RWPE1 (cell line): ENCODE results near the gene TBL1Y.
A peak's percentile ranks its signal among the peaks of the same experiment; 100 is the strongest.

Experiments
- CTCF ChIA-PET: fragments of 350-600 bp; sonication (Branson Sonifier 250); formaldehyde crosslinking; extraction: SDS; loops from one replicate; lab custom pipeline; 2021; lab: Yijun Ruan, JAX
- POLR2A ChIA-PET: fragments of 400-600 bp; formaldehyde crosslinking; extraction: SDS; loops from one replicate; lab custom pipeline; 2020; ENCODE audit warnings: antibody characterized with exemption; ENCODE audit not compliant: low non-redundant PET; lab: Yijun Ruan, JAX
- DNase-seq: peaks from one replicate; pipeline ENCODE4 v3.0.0; 2012; ENCODE audit warnings: low spot score
- H3K27ac ChIP-seq: fragments of 450-650 bp; 2 replicates; pipeline ENCODE4 v1.5.1; 2017
- CTCF ChIP-seq: fragments of 450-650 bp; conservative IDR thresholded peaks from 2 replicates; pipeline ENCODE4 v1.5.1; 2017; ENCODE audit warnings: low read depth, mild to moderate bottlenecking

The TBL1Y gene

GRCh38 chrY:6966521-6966920 lies 56.0 kb downstream of the TBL1Y start:
- peak; percentile 3 for DNase-seq
- POLR2A ChIA-PET, result no interaction called here
- CTCF ChIA-PET, result no interaction called here
- no peak for TF ChIP-seq CTCF
- H3K27ac ChIP-seq, result no peak overlapping the region

- ChIA-PET CTCF (no interaction called here), POLR2A (no interaction called here)
- no peak for DNase-seq
- no peak for TF ChIP-seq CTCF
- H3K27ac ChIP-seq, result no peak overlapping the region
These were observed 57.2 kb downstream of the TBL1Y start for GRCh38 chrY:6967736-6968135.

GRCh38 chrY:6968191-6968590 lies 57.7 kb downstream of the TBL1Y start:
- no peak overlapping the region for H3K27ac ChIP-seq
- ChIA-PET POLR2A (no interaction called here), CTCF (no interaction called here)
- TF ChIP-seq CTCF, result no peak
- no peak for DNase-seq

GRCh38 chrY:6972271-6972887 lies 61.9 kb downstream of the TBL1Y start:
- CTCF ChIA-PET, result no interaction called here
- no peak for TF ChIP-seq CTCF
- no peak overlapping the region for H3K27ac ChIP-seq
- DNase-seq, result no peak
- POLR2A ChIA-PET, result no interaction called here

- no peak for TF ChIP-seq CTCF
- CTCF ChIA-PET, result no interaction called here
- no peak overlapping the region for H3K27ac ChIP-seq
- POLR2A ChIA-PET, result no interaction called here
- no peak for DNase-seq
These were observed 64.5 kb downstream of the TBL1Y start for GRCh38 chrY:6974971-6975370.

- no peak for TF ChIP-seq CTCF
- no peak overlapping the region for H3K27ac ChIP-seq
- ChIA-PET CTCF (no interaction called here), POLR2A (no interaction called here)
- DNase-seq, result no peak
These were observed 67.3 kb downstream of the TBL1Y start for GRCh38 chrY:6977783-6978182.
